ENCODE results near the gene MRPL34.
"Not testable (repeated sequence)": the region's sequence is repeated elsewhere in the genome, so short reads cannot be mapped to it uniquely, and the experiment has no call there.

The MRPL34 gene

GRCh38 chr19:17286263-17286662, 19.4 kb upstream of the MRPL34 start:
- no peak for DNase-seq

GRCh38 chr19:17286752-17287151, 18.9 kb upstream of the MRPL34 start:
- DNase-seq: no peak

- no peak for DNase-seq
These were observed 16.2 kb upstream of the MRPL34 start for GRCh38 chr19:17289489-17289888.

- DNase-seq: peak; percentile 16
These were observed 13.2 kb upstream of the MRPL34 start for GRCh38 chr19:17292301-17293074.

GRCh38 chr19:17293605-17294004, 12.1 kb upstream of the MRPL34 start:
- no peak for DNase-seq

GRCh38 chr19:17294051-17294891, 11.4 kb upstream of the MRPL34 start:
- no peak for DNase-seq

- DNase-seq: not testable (repeated sequence)
These were observed 10.1 kb upstream of the MRPL34 start for GRCh38 chr19:17295551-17295950.

- no peak for DNase-seq
These were observed 9.4 kb upstream of the MRPL34 start for GRCh38 chr19:17296273-17296672.

GRCh38 chr19:17296976-17297375, 8.7 kb upstream of the MRPL34 start:
- DNase-seq: no peak

GRCh38 chr19:17300992-17301619, 4.6 kb upstream of the MRPL34 start:
- DNase-seq: no peak

- DNase-seq: no peak
These were observed 3.1 kb upstream of the MRPL34 start for GRCh38 chr19:17302391-17303166.

- DNase-seq: peak; percentile 77
These were observed 2.3 kb upstream of the MRPL34 start, which contains the start of gene ABHD8 for GRCh38 chr19:17303167-17303939. Gene ABHD8, minus strand, starts transcription at chr19:17303425. Its CDS starts 1,809 bp downstream, at chr19:17301616.

GRCh38 chr19:17303940-17304267, 1.8 kb upstream of the MRPL34 start:
- no peak for DNase-seq

GRCh38 chr19:17304386-17305215, 1.1 kb upstream of the MRPL34 start:
- DNase-seq: no peak

GRCh38 chr19:17305216-17305516, 506 bp upstream of the MRPL34 start:
- DNase-seq: no peak

GRCh38 chr19:17306285-17306714, 628 bp downstream of the MRPL34 start:
- DNase-seq: no peak

- DNase-seq: no peak
These were observed 2.3 kb downstream of the MRPL34 start for GRCh38 chr19:17307876-17308377.

GRCh38 chr19:17309198-17309964, 3.7 kb downstream of the MRPL34 start, which contains the start of gene DDA1:
Gene DDA1, plus strand, starts transcription at chr19:17309563. Its CDS starts 92 bp downstream, at chr19:17309655.
- DNase-seq: peak; percentile 99

- no peak for DNase-seq
These were observed 4.3 kb downstream of the MRPL34 start for GRCh38 chr19:17309965-17310461.

Measured in DMS 273 treated with DMSO at 0.1 percent for 48 hours (cell line).